ENCODE results near the gene GTF2IRD1.
A peak's percentile ranks its signal among the peaks of the same experiment; 100 is the strongest.
"Not testable (repeated sequence)": the region's sequence is repeated elsewhere in the genome, so short reads cannot be mapped to it uniquely, and the experiment has no call there.

The GTF2IRD1 gene

GRCh38 chr7:74527842-74528241 is 74.1 kb downstream of the GTF2IRD1 start:
- no peak overlapping the region for H3K4me3 ChIP-seq (ENCODE audit: low read length)
- TF ChIP-seq, protein P1, sequence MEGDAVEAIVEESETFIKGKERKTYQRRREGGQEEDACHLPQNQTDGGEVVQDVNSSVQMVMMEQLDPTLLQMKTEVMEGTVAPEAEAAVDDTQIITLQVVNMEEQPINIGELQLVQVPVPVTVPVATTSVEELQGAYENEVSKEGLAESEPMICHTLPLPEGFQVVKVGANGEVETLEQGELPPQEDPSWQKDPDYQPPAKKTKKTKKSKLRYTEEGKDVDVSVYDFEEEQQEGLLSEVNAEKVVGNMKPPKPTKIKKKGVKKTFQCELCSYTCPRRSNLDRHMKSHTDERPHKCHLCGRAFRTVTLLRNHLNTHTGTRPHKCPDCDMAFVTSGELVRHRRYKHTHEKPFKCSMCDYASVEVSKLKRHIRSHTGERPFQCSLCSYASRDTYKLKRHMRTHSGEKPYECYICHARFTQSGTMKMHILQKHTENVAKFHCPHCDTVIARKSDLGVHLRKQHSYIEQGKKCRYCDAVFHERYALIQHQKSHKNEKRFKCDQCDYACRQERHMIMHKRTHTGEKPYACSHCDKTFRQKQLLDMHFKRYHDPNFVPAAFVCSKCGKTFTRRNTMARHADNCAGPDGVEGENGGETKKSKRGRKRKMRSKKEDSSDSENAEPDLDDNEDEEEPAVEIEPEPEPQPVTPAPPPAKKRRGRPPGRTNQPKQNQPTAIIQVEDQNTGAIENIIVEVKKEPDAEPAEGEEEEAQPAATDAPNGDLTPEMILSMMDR (conservative IDR thresholded peaks at IDR 0.05; ENCODE audit: low read depth, low read length): no peak
- DNase-seq (ENCODE audit: low read depth): no peak

DNA sequence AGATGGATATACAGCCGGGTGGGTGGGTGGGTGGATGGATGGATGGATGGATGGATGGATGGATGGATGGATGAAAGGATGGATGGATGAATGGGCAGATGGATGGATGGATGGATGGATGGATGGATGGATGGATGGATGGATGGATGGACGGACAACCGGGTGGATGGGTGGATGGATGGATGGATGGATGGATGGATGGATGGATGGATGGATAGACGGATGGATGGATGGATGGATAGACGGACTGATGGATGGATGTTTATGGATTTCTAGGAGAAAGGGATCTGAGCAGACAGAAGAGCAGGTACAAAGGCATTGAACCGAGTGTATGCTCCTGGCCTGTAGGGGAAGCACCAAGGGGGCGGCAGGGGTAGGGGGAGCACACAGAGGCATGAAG is 75.1 kb downstream of the GTF2IRD1 start:
- H3K4me3 ChIP-seq (ENCODE audit: low read length): not testable (repeated sequence)

GRCh38 chr7:74535951-74536356 is 82.2 kb downstream of the GTF2IRD1 start:
- H3K4me3 ChIP-seq (ENCODE audit: low read length): no peak overlapping the region
- DNase-seq (ENCODE audit: low read depth): no peak
- TF ChIP-seq, protein P1 (conservative IDR thresholded peaks at IDR 0.05; ENCODE audit: low read depth, low read length): no peak

More for the DNA sequence above, 75.1 kb downstream of the GTF2IRD1 start:
- not testable (repeated sequence) for DNase-seq (ENCODE audit: low read depth)

DNA sequence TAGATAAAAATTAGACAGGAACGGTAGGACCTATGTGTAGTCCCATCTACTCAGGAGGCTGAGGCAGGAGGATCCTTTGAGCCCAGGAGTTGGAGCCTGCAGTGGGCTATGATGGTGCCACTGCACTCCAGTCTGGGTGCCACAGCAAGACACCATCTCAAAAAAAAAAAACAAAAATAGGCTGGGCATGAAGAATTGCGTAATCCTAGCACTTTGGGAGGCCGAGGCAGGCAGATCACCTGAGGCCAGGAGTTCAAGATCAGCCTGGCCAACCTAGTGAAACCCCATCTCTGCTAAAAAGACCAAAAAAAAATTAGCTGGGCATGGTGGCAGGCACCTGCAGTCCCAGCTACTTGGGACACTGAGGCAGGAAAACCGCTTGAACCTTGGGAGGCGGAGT is 88.2 kb downstream of the GTF2IRD1 start:
- not testable (repeated sequence) for DNase-seq (ENCODE audit: low read depth); H3K4me3 ChIP-seq (ENCODE audit: low read length)

DNA sequence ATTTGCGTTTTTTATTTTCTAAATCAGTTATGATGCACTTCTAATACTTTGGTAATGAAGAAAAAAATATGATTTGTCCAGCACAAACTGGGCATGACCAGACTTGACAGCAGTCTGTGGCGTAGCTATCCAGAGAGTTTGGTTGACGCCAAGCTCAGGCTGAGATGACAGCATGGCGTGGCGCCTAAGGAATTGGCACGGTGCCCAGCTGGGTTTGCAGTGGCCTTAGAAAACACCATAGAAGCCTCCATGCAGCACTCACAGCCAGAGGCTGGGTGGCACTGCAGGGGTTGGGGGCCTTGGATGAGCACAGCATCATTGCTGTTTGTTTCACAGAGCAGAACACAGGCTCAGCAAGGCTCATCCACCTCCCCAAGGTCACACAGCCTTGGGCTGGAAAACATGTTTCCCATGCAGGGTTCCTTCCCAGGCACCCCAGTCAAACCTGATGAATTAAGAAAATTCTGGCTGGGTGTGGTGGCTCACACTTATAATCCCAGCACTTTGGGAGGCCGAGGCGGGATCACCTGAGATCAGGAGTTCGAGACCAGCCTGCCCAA is 88.9 kb downstream of the GTF2IRD1 start:
- H3K4me3 ChIP-seq (ENCODE audit: low read length): no peak overlapping the region
- TF ChIP-seq, protein P1 (conservative IDR thresholded peaks at IDR 0.05; ENCODE audit: low read depth, low read length): no peak
- peak; percentile 14 for DNase-seq (ENCODE audit: low read depth)

- no peak overlapping the region for H3K4me3 ChIP-seq (ENCODE audit: low read length)
- TF ChIP-seq, protein P1 (conservative IDR thresholded peaks at IDR 0.05; ENCODE audit: low read depth, low read length): peak; percentile 70
- no peak for DNase-seq (ENCODE audit: low read depth)
Observed at GRCh38 chr7:74544706-74545469, 91.2 kb downstream of the GTF2IRD1 start.

DNA sequence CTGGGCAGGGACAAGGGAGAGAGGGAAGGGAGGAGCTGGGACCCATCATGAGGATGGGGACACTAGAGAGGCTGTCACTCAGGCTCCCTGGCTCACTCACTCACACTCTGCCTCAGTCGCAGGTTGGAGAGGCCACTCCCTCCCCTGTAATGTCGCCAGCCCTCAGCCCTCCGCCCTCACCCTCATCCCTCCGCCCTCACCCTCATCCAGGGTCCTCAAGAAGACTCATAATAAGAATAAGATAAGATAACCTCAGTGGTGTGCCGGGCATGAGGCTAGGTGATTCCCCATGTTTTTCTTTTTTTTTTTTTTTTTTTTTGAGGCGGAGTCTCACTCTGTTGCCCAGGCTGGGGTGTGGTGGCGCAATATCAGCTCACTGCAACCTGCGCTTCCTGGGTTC is 92.2 kb downstream of the GTF2IRD1 start:
- no peak for DNase-seq (ENCODE audit: low read depth)
- no peak overlapping the region for H3K4me3 ChIP-seq (ENCODE audit: low read length)
- TF ChIP-seq, protein P1 (conservative IDR thresholded peaks at IDR 0.05; ENCODE audit: low read depth, low read length): no peak

DNA sequence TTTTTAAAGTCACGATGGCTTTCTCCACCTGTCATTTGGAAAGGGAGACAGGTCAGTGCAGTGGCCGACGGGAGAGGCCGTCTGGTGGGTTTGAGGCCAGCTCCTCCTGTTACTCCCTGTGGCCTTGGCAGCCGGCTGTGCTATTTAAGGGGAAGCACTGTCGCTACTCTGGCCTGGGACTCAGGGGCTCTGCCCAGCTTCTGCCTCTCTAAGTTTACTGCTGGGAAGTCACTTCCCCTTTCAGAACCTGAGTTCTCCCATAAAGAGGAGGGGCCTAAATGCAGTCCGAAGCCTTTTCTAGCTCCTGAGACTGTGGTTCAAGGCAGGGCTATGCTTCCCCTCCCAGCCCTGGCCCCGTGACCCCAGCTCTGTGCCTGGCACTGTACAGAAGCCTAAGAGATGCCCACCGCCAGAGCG is 99.9 kb downstream of the GTF2IRD1 start:
- not testable (repeated sequence) for H3K4me3 ChIP-seq (ENCODE audit: low read length); DNase-seq (ENCODE audit: low read depth)
